GM19455 (cell line): Measurements from ENCODE around the gene STX1B.
"Not testable (repeated sequence)": the region's sequence is repeated elsewhere in the genome, so short reads cannot be mapped to it uniquely, and the experiment has no call there.

Experiments
- ATAC-seq: cut with Tn5 transposase; IDR thresholded peaks from one replicate; pipeline ENCODE4 v1.9.1; 2021; ENCODE audit not compliant: unreplicated experiment

The STX1B gene

DNA sequence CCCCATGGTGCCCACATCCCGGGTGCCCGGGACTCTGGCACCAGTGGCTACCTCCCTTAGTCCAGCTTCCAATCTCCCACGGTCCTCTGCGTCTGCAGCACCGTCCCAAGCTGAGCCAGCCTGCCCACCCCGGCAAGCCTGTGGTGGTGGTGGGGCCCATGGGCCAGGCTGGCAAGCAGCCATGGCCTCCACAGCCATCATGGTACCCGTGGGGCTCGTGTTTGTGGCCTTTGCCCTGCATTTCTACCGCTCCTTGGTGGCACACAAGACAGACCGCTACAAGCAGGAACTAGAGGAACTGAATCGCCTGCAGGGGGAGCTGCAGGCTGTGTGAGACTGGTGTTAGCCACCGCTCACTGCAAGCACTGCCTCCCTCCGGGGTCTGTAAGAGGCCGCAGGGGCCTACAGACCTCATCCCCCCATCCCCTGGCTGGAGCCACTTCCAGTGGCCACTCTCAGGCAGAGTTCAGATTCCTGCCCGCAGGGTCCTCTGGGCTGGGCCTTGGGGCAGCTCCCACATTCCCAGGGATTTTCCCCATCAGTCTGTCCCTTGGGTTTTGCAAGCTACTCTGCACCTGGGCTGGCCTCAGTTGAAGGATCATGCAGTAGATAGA lies 56.8 kb downstream of the STX1B start:
- no peak for ATAC-seq

DNA sequence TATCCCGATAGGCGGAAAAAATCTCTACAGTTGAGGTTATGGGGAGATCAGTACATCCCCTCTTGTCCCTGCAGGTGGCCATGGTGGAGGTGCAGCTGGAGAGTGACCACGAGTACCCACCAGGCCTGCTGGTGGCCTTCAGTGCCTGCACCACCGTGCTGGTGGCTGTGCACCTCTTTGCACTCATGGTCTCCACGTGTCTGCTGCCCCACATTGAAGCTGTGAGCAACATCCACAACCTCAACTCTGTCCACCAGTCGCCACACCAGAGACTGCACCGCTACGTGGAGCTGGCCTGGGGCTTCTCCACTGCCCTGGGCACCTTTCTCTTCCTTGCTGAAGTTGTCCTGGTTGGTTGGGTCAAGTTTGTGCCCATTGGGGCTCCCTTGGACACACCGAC lies 57.3 kb downstream of the STX1B start:
- ATAC-seq = no peak

DNA sequence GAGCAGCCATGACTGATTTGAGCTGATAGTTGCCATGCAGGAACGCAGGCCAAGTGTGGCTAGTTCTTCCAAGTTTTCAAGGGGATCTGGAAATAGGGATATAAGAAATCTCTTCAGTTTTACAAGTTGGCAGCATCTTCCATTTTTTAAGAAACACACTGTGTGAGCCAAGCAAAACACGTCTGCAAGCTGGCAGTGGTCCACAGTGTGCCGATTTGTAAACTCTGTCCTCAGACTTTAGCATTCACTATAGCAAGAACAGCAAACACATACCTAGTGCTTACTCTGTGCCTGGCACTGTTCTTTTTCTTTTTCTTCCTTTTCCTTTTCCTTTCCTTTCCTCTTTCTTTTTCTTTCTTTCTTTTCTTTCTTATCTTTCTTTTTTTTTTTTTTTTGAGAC lies 58.7 kb downstream of the STX1B start:
- no peak for ATAC-seq

DNA sequence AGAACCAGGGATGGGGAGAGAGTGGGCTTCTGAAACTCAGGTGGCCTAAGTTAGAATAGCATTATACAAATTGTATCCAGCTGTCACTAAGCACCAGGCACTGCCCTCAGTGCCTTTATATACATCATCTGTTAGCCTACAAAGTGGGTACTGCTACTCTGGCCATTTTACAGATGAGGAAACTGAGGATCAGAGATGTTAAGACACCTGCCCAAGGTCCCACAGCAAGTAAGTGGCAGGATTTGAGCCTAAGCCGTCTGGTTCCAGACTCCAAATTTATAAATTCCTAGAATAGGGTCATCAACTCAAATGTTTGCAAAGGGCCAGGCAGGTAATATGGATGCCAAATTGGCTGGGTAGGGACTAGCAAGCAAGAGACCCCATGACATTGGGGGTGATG lies 59.2 kb downstream of the STX1B start:
- no peak for ATAC-seq

DNA sequence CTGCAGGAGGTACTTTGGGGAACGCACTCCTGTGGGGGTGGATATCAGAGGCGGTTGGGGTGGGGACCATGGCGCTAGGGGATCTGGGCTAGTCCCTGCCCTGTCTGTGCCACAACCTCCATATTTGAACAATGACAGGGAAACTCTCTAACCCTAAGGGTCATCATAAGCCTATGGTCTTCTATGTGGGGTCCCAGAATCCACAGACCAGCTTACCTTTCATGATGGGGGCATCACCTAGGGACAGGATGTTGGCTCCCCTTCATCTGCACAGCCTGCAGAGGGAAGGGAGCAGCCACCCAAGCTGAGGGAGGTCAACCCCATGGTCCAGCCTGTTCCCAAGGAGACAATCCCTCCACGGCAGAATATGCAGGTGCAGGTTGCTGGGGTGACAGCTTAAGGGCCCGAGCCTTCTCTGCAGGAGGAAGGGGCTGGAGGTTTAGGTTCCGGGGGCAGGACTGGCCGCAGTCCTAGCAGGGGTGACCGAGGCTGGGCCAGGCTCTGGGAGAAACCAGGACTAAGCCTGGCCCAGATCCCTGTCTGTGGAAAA lies 59.8 kb downstream of the STX1B start:
- no peak for ATAC-seq

DNA sequence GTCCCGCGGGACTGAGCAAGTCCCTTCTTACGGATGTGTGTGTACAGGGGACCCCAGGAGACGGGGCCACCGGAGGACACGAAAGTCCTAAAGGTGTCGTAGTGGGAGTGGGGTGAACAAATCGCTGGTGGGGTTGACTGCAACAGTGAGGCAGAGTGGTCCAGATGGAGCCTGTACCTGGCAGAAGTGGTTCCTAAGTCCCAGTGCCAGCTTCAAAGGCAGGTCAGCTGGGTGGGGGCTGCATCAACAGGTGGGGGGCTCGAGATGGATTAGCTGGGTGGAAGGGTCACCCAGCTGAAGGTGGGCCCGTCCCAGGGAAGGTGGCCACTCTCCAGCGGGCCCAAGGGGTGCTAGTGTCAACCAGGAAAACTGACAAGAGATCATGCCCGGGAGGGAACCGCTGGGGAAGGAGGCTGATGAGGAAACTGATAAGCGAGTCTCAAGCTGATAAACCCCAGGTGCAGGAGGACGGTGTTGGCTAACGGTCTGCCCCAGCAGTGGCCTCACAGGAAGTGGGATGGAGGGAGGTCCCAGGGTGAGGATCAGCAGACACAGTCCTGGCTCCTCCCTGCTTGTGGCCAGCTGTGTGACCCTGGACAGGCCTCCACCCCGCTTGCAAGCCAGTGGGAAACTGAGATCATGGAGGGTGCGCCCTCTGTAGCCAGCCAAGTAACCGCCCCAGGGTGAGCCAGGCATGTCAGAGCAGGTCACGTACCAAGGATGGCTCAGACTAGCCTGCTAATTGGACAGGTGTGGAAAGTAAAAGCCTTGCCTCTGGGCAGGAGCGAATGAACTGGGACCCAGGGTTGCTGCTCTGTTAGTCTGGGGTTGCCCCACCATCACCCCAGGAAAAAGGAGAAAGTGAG lies 60.6 kb downstream of the STX1B start:
- ATAC-seq = peak; percentile 45

DNA sequence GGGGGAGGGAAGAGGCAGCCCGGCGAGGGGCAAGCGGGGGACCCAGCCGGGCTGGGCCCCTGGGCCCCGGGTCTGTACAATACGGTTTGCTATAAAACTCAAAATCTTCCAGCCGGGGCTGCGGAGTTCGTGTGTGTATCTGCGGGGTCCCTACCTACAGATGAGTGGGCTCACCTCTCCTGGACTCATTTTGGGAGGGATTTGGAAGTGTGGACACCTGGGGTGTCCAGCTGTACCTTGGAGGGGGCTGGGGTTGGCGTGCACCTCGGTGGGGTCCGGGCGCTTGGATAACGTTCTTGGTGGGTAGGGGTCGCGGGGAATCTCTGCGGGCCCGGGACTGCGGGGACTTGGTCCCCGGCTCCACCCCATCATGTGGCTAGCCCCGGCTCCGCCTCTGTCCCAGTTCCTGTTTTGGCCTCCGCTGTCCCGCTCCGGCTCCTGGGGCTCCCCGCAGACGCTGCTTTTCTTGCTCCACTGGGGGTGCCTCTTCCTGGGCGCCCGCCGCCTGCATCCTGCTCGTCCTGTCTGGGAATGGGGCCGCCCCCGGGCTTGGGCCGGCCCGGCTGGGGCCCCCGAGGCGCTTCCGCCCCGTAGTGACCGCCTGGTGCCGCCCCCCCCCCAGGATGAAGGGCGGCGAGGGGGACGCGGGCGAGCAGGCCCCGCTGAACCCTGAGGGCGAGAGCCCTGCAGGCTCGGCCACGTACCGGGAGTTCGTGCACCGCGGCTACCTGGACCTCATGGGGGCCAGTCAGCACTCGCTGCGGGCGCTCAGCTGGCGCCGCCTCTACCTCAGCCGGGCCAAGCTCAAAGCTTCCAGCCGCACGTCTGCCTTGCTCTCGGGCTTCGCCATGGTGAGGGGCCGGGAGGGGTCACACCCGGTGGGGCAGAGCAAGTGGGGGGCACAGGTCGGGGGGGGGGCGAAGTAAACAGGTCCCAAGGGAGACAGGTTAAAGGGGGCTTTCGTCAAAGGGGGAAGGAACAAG lies 61.5 kb downstream of the STX1B start, which contains the start of gene ORAI3:
ORAI3 (plus strand) TSS at position 402 of the 983 bp plus-strand sequence; CDS start at position 624, 222 bp downstream.
- ATAC-seq = peak; percentile 68

DNA sequence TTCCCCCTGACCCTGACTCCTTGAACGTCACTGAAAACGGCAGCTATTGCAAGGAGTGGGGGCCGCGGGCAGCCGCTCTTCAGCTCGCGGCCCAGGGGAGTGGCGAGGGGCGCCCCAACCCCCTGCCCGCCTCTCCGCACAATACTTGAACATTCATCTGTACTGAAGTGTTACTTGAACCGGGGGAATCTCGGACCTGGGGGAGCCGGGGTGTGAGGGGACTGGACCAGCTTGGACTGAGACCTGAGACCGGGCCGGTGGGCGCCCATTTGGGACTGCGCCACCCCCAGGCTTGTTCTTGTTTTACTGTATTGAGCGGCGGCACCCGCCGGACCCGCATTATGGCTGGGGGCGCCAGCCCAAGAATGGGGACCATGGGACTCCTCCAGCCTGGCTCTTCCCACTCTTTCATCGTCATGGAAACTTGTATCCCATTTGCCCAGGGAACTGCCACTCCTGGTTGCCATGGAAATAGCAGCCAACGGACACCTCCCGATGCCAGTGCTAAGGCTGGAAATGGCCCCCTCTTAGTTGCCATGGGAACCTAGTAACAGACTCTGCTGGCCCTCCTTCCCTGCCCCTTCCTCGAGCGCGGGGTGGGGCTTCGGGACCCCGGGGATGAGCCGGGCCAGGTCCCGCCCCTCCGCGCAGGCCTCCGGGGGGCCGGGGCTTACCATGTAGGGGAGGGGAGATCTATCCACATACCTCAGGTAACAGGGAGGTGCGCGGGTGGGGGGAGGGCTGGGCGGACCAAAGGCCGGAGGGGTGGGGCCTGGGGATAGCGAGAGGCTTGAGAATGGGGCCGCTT lies 62.4 kb downstream of the STX1B start:
- ATAC-seq = peak; percentile 12

DNA sequence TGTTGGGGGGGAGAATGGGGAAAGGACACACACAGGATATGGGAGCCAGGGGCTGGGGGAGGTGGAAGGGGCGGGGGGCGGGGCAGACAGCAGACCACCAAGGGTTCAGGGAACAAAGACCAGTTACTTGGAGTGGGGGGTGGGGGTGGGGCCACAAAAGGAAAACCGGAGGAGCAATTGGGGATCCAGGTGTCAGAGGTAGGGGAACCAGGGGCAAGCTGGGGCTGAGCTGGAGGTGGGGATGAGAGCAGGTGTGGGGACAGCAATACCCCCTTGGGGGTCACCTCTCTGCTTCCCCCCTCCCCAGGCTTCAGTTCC lies 62.9 kb downstream of the STX1B start:
- no peak for ATAC-seq

DNA sequence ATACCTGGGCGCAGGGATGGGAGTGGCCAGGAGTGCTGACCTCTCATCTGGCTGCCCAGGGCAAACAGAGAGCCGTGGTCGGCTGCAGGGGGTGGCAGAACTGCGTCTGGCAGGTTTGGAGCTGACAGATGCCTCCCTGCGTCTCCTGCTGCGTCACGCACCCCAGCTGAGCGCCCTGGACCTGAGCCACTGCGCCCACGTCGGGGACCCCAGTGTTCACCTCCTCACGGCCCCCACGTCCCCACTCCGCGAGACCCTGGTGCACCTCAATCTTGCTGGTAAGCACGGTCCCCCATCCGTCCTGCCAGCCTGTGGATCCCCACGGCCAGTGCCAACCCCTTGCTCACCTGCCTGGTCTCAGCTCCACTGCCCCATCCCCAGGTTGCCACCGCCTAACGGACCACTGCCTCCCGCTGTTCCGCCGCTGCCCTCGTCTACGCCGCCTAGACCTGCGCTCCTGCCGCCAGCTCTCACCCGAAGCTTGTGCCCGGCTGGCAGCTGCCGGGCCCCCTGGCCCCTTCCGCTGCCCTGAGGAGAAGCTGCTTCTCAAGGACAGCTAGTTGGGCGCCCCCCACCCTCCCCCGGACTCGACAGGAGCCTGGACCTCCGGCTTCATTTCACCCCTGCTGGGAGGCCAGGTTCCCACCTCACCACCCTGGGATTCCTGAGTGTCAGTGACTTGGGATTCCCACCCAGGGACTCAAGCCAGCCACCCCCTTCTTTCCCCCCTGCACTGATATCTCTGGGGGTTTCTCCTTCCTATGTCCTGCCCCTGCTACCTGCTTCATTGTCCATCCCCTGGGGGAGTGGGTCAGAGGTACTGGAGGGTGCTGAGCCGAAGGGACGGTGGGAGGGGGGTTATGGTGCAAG lies 63.5 kb downstream of the STX1B start:
- no peak for ATAC-seq

DNA sequence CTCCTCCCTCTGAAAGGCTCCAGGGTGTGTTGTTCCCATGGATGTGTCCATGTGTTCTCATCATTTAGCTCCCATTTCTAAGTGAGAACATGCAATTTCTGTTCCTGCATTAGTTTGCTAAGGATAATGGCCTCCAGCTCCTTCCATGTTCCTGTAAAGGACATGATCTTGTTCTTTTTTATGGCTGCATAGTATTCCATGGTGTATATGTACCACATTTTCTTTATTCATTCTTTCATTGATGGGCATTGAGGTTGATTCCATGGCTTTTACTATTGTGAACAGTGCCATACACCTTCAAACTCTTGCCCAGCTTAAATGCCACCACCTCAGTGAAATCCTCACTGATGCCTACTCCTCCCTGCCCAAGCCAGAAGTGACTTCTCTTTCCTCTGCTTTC lies 66.1 kb downstream of the STX1B start:
- ATAC-seq = no peak

DNA sequence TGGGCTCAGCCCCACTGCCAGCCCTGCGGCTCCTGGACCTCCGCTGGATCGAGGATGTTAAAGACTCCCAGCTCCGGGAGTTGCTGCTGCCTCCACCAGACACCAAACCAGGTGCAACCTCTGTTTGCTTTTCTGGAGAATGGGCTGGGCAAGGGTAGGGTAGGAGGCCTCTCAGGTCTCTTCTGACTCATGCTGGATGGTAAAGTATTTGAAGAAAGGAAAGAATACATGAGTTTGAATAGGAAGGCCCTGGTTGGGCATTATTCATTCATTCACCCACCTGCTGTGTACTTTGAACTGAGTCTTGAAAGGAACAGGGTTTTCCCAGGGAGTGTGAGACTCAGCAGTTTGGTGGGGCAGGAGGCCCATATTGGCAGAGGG lies 68.0 kb downstream of the STX1B start:
- ATAC-seq = no peak

DNA sequence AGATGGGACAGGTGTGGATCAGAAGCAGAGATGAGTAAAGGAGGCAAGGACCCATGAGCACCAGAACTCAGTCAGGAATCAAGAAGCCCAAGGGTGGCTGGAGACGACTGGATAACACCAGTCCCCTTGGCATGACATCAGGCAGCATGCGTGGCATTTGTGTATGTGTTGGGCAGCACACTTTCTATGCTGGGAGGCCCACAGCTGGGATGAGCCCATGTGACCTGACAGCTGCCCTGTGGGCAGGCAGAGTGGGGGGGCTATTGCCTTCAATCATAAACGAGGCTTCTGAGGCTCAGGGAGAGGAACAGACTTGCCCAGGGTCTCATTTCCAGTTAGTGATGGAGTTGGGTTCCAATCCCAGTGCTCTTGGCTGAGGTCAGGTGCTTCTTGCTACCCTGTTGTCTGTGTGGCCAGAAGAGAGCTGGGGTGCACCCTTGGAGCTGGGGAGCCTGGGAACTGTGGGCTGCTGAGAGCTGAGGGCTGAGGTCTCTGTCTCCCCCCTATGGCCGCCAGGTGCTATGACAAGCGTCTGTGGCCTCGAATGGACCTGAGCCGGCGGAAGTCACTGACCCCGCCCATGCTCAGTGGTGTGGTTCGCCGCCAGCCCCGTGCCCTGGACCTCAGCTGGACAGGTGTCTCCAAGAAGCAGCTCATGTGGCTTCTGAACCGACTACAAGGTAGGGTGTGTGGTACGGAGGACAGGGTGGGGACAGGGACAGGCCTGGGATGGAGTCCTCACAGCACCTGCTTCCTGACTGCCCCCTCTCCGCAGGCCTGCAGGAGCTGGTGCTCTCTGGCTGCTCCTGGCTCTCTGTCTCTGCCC lies 68.6 kb downstream of the STX1B start:
- peak; percentile 80 for ATAC-seq

DNA sequence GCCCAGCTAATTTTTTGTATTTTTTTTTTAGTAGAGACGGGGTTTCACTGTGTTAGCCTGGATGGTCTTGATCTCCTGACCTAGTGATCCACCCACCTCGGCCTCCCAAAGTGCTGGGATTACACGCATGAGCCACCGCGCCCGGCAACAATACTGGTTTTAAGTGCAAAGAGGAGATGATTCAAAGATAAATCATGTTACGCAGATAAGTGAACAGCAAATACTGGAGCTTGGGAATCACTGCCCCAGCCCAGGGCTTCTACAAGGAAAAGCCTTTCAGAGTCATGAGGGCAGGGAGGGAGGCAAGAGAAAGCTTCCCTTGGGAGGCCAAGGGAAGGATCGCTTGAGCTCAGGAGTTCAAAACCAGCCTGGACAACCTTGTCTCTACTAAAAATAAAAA lies 70.9 kb downstream of the STX1B start:
- not testable (repeated sequence) for ATAC-seq
